BE2C (cell line): Measurements from ENCODE around the gene TCAIM.

Experiments
- DNase-seq: peaks from one replicate; pipeline ENCODE4 v3.0.0-alpha.2; 2020
- H3K27me3 ChIP-seq: fragments of 250-450 bp; sonication (Bioruptor Pico); 2 replicates; pipeline ENCODE4 v1.5.1; 2020; ENCODE audit warnings: mild to moderate bottlenecking
- H3K36me3 ChIP-seq: fragments of 250-450 bp; sonication (Bioruptor Pico); 2 replicates; pipeline ENCODE4 v1.5.1; 2020; ENCODE audit warnings: mild to moderate bottlenecking
- H3K4me1 ChIP-seq: fragments of 250-450 bp; sonication (Bioruptor Pico); 2 replicates; pipeline ENCODE4 v1.5.1; 2020
- H3K4me3 ChIP-seq: 2 replicates; pipeline ENCODE4 v1.5.1; 2011; ENCODE audit warnings: low read depth, low read length
- H3K9me3 ChIP-seq: fragments of 250-450 bp; sonication (Bioruptor Pico); 2 replicates; pipeline ENCODE4 v1.5.1; 2020
- CTCF ChIP-seq: IDR thresholded peaks from 2 replicates; pipeline ENCODE4 v1.5.1; 2012; ENCODE audit warnings: mild to moderate bottlenecking, low read depth, low read length

TCAIM gene

GRCh38 chr3:44398853-44399252 lies 60.3 kb downstream of the TCAIM start:
- Histone ChIP-seq H3K4me1 (no peaks in the 10 kb centered on the region), H3K36me3 (no peaks in the 10 kb centered on the region), H3K27me3 (no peaks in the 10 kb centered on the region), H3K9me3 (no peaks in the 10 kb centered on the region), H3K4me3 (no peak overlapping the region)
- no peak for TF ChIP-seq CTCF
- no peak for DNase-seq

- Histone ChIP-seq H3K4me1 (no peaks in the 10 kb centered on the region), H3K4me3 (no peak overlapping the region), H3K36me3 (no peaks in the 10 kb centered on the region), H3K9me3 (no peaks in the 10 kb centered on the region), H3K27me3 (no peaks in the 10 kb centered on the region)
- TF ChIP-seq CTCF: no peak
- no peak for DNase-seq
Observed at GRCh38 chr3:44400771-44401170, 62.2 kb downstream of the TCAIM start.

- TF ChIP-seq CTCF: no peak
- DNase-seq: no peak
- Histone ChIP-seq H3K27me3 (no peaks in the 10 kb centered on the region), H3K36me3 (no peaks in the 10 kb centered on the region), H3K9me3 (no peaks in the 10 kb centered on the region), H3K4me1 (no peaks in the 10 kb centered on the region), H3K4me3 (no peak overlapping the region)
Observed at GRCh38 chr3:44402548-44402947, 64.0 kb downstream of the TCAIM start.

- no peak for TF ChIP-seq CTCF
- no peak overlapping the region for H3K4me3 ChIP-seq
- no peaks in the 10 kb centered on the region for H3K36me3 ChIP-seq
- DNase-seq: no peak
- H3K9me3 ChIP-seq: no peaks in the 10 kb centered on the region
- H3K4me1 ChIP-seq: no peaks in the 10 kb centered on the region
- H3K27me3 ChIP-seq: no peaks in the 10 kb centered on the region
Observed at GRCh38 chr3:44409640-44410410, 71.3 kb downstream of the TCAIM start.

- no peak for TF ChIP-seq CTCF
- no peaks in the 10 kb centered on the region for H3K27me3 ChIP-seq
- DNase-seq: no peak
- no peaks in the 10 kb centered on the region for H3K4me1 ChIP-seq
- H3K4me3 ChIP-seq: no peak overlapping the region
- H3K36me3 ChIP-seq: no peaks in the 10 kb centered on the region
- H3K9me3 ChIP-seq: no peaks in the 10 kb centered on the region
Observed at GRCh38 chr3:44411031-44411645, 72.6 kb downstream of the TCAIM start.

- H3K36me3 ChIP-seq: no peaks in the 10 kb centered on the region
- no peak overlapping the region for H3K4me3 ChIP-seq
- no peak for DNase-seq
- no peaks in the 10 kb centered on the region for H3K9me3 ChIP-seq
- no peak for TF ChIP-seq CTCF
- no peaks in the 10 kb centered on the region for H3K27me3 ChIP-seq
- no peaks in the 10 kb centered on the region for H3K4me1 ChIP-seq
Observed at GRCh38 chr3:44412365-44412764, 73.8 kb downstream of the TCAIM start.
